ENCODE measurements around the gene KIRREL3.
"Not testable (repeated sequence)": the region's sequence is repeated elsewhere in the genome, so short reads cannot be mapped to it uniquely, and the experiment has no call there.

Gene KIRREL3

GRCh38 chr11:126409620-126409985 lies 591.0 kb downstream of the KIRREL3 start:
- DNase-seq = no peak

GRCh38 chr11:126408901-126409619 lies 591.5 kb downstream of the KIRREL3 start:
- no peak for DNase-seq

- no peak for DNase-seq
These were observed 592.1 kb downstream of the KIRREL3 start for GRCh38 chr11:126408496-126408895.

- DNase-seq = no peak
These were observed 592.8 kb downstream of the KIRREL3 start for GRCh38 chr11:126407682-126408288.

- DNase-seq = peak; percentile 14
These were observed 593.5 kb downstream of the KIRREL3 start for GRCh38 chr11:126407101-126407521.

GRCh38 chr11:126406368-126406767 lies 594.2 kb downstream of the KIRREL3 start:
- no peak for DNase-seq

- DNase-seq = no peak
These were observed 594.7 kb downstream of the KIRREL3 start for GRCh38 chr11:126405906-126406305.

- no peak for DNase-seq
These were observed 595.2 kb downstream of the KIRREL3 start for GRCh38 chr11:126405374-126405773.

- DNase-seq = peak; percentile 58
These were observed 596.2 kb downstream of the KIRREL3 start for GRCh38 chr11:126404367-126404766.

- DNase-seq = peak; percentile 22
These were observed 596.9 kb downstream of the KIRREL3 start for GRCh38 chr11:126403658-126404057.

- DNase-seq = no peak
These were observed 597.5 kb downstream of the KIRREL3 start for GRCh38 chr11:126403022-126403581.

GRCh38 chr11:126400479-126400878 lies 600.1 kb downstream of the KIRREL3 start:
- no peak for DNase-seq

GRCh38 chr11:126400019-126400418 lies 600.6 kb downstream of the KIRREL3 start:
- no peak for DNase-seq

GRCh38 chr11:126398721-126399120 lies 601.8 kb downstream of the KIRREL3 start:
- no peak for DNase-seq

- DNase-seq = no peak
These were observed 602.3 kb downstream of the KIRREL3 start for GRCh38 chr11:126398296-126398695.

- no peak for DNase-seq
These were observed 603.6 kb downstream of the KIRREL3 start for GRCh38 chr11:126396965-126397364.

GRCh38 chr11:126396266-126396665 lies 604.3 kb downstream of the KIRREL3 start:
- DNase-seq = not testable (repeated sequence)

GRCh38 chr11:126395784-126396183 lies 604.8 kb downstream of the KIRREL3 start:
- DNase-seq = not testable (repeated sequence)

- not testable (repeated sequence) for DNase-seq
These were observed 605.9 kb downstream of the KIRREL3 start for GRCh38 chr11:126394634-126395072.

GRCh38 chr11:126394036-126394435 lies 606.5 kb downstream of the KIRREL3 start:
- no peak for DNase-seq

GRCh38 chr11:126393143-126393542 lies 607.4 kb downstream of the KIRREL3 start:
- no peak for DNase-seq

GRCh38 chr11:126392633-126393013 lies 607.9 kb downstream of the KIRREL3 start:
- no peak for DNase-seq

GRCh38 chr11:126391970-126392632 lies 608.5 kb downstream of the KIRREL3 start:
- DNase-seq = no peak

Data from NCI-H524 treated with DMSO at 0.1 percent for 48 hours (cell line).